Measurements from ENCODE around the gene PPP2R2D.

DNA sequence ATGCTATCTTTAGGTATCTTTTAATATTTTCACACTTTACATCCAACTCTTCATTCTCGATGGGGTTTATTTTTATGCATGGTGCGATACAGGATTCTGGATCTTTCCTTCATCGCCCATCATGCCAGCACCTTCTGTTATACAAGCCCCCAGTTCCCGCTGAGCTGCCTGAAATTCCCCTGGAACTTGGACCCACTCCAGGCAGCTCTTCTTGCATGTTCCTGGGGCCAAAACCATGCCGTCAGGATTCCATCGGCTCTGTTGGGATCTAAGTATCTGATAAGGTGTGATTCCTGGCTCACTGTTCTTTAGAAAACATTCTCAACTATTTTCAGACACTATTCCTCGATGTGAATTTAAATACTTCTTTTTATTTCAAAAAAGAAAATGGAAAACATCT lies 40.5 kb upstream of the PPP2R2D start:
- TF ChIP-seq, protein P1, sequence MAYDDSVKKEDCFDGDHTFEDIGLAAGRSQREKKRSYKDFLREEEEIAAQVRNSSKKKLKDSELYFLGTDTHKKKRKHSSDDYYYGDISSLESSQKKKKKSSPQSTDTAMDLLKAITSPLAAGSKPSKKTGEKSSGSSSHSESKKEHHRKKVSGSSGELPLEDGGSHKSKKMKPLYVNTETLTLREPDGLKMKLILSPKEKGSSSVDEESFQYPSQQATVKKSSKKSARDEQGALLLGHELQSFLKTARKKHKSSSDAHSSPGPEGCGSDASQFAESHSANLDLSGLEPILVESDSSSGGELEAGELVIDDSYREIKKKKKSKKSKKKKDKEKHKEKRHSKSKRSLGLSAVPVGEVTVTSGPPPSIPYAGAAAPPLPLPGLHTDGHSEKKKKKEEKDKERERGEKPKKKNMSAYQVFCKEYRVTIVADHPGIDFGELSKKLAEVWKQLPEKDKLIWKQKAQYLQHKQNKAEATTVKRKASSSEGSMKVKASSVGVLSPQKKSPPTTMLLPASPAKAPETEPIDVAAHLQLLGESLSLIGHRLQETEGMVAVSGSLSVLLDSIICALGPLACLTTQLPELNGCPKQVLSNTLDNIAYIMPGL (CRISPR knock-in tag; IDR thresholded peaks at IDR 0.05) = no peak
- TF ChIP-seq TCF7 (CRISPR knock-in tag; IDR thresholded peaks at IDR 0.05; ENCODE audit: low read depth) (no peak), CTCF (IDR thresholded peaks at IDR 0.05) (no peak), ZNF121 (CRISPR knock-in tag; IDR thresholded peaks at IDR 0.05) (no peak), CDX4 (CRISPR knock-in tag; IDR thresholded peaks at IDR 0.05; ENCODE audit: borderline replicate concordance) (no peak), CBFB (CRISPR knock-in tag; IDR thresholded peaks at IDR 0.05; ENCODE audit: low read depth) (no peak)
- TF ChIP-seq, protein P2, sequence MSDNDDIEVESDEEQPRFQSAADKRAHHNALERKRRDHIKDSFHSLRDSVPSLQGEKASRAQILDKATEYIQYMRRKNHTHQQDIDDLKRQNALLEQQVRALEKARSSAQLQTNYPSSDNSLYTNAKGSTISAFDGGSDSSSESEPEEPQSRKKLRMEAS (CRISPR knock-in tag; IDR thresholded peaks at IDR 0.05) = no peak
- TF ChIP-seq, protein P3, sequence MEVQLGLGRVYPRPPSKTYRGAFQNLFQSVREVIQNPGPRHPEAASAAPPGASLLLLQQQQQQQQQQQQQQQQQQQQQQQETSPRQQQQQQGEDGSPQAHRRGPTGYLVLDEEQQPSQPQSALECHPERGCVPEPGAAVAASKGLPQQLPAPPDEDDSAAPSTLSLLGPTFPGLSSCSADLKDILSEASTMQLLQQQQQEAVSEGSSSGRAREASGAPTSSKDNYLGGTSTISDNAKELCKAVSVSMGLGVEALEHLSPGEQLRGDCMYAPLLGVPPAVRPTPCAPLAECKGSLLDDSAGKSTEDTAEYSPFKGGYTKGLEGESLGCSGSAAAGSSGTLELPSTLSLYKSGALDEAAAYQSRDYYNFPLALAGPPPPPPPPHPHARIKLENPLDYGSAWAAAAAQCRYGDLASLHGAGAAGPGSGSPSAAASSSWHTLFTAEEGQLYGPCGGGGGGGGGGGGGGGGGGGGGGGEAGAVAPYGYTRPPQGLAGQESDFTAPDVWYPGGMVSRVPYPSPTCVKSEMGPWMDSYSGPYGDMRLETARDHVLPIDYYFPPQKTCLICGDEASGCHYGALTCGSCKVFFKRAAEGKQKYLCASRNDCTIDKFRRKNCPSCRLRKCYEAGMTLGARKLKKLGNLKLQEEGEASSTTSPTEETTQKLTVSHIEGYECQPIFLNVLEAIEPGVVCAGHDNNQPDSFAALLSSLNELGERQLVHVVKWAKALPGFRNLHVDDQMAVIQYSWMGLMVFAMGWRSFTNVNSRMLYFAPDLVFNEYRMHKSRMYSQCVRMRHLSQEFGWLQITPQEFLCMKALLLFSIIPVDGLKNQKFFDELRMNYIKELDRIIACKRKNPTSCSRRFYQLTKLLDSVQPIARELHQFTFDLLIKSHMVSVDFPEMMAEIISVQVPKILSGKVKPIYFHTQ (CRISPR knock-in tag; IDR thresholded peaks at IDR 0.05) = no peak
- TF ChIP-seq, protein P4, sequence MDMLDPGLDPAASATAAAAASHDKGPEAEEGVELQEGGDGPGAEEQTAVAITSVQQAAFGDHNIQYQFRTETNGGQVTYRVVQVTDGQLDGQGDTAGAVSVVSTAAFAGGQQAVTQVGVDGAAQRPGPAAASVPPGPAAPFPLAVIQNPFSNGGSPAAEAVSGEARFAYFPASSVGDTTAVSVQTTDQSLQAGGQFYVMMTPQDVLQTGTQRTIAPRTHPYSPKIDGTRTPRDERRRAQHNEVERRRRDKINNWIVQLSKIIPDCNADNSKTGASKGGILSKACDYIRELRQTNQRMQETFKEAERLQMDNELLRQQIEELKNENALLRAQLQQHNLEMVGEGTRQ (CRISPR knock-in tag; IDR thresholded peaks at IDR 0.05) = no peak

All from WTC11 (cell line).